ENCODE data around the gene CAPNS1.
"Not testable (repeated sequence)": the region's sequence is repeated elsewhere in the genome, so short reads cannot be mapped to it uniquely, and the experiment has no call there.

Gene CAPNS1

DNA sequence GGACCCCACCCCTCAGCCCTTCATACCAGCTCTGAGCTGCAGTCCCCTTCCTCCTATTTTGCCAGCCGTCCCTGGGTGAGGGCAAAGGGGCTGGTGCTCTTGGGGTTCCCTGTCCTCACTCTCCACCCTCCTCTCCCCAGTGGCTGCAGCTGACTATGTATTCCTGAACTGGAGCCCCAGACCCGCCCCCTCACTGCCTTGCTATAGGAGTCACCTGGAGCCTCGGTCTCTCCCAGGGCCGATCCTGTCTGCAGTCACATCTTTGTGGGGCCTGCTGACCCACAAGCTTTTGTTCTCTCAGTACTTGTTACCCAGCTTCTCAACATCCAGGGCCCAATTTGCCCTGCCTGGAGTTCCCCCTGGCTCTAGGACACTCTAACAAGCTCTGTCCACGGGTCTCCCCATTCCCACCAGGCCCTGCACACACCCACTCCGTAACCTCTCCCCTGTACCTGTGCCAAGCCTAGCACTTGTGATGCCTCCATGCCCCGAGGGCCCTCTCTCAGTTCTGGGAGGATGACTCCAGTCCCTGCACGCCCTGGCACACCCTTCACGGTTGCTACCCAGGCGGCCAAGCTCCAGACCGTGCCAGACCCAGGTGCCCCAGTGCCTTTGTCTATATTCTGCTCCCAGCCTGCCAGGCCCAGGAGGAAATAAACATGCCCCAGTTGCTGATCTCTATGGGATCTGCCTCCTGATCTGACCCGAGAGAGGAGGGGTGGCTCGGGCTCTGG, 10.0 kb downstream of the CAPNS1 start:
- peaks cover 2% of the 10 kb centered on the region for H3K9me3 ChIP-seq (ENCODE audit: low read length)
- no peaks in the 10 kb centered on the region for H3K27me3 ChIP-seq (ENCODE audit: insufficient read depth, low read length)
- H2AFZ ChIP-seq (ENCODE audit: low read depth, low read length), result no peak overlapping the region
- peaks cover 57% of the 10 kb centered on the region for H3K36me3 ChIP-seq (ENCODE audit: insufficient read depth, low read length)
- H3K4me1 ChIP-seq (ENCODE audit: insufficient read depth, low read length), result no peaks in the 10 kb centered on the region
- no peak overlapping the region for H3K4me3 ChIP-seq (ENCODE audit: low read length)

DNA sequence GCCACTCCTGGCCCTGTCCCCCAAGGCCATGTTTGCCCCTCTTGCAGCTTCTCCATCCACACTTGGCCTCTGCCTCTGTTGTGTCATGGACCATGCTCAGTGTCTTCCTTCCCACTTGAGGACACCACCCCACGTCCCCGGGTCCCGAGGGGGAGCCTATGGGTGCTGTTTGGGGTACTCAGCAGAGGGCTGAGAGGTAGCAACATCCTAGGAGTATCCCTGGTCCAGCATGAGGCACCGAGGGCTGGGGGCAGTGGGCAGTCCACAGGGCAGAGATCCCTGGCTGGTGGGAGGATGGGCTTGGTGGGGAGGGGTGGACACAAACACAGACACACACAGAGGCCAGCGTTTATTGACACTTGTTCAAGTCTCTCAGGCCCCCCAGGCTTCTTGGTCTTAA, 10.7 kb downstream of the CAPNS1 start:
- Histone ChIP-seq H3K4me3 (ENCODE audit: low read length) (no peak overlapping the region), H3K36me3 (ENCODE audit: insufficient read depth, low read length) (peaks cover 50% of the 10 kb centered on the region), H3K9me3 (ENCODE audit: low read length) (peaks cover 2% of the 10 kb centered on the region), H3K4me1 (ENCODE audit: insufficient read depth, low read length) (no peaks in the 10 kb centered on the region), H2AFZ (ENCODE audit: low read depth, low read length) (no peak overlapping the region), H3K27me3 (ENCODE audit: insufficient read depth, low read length) (no peaks in the 10 kb centered on the region)

DNA sequence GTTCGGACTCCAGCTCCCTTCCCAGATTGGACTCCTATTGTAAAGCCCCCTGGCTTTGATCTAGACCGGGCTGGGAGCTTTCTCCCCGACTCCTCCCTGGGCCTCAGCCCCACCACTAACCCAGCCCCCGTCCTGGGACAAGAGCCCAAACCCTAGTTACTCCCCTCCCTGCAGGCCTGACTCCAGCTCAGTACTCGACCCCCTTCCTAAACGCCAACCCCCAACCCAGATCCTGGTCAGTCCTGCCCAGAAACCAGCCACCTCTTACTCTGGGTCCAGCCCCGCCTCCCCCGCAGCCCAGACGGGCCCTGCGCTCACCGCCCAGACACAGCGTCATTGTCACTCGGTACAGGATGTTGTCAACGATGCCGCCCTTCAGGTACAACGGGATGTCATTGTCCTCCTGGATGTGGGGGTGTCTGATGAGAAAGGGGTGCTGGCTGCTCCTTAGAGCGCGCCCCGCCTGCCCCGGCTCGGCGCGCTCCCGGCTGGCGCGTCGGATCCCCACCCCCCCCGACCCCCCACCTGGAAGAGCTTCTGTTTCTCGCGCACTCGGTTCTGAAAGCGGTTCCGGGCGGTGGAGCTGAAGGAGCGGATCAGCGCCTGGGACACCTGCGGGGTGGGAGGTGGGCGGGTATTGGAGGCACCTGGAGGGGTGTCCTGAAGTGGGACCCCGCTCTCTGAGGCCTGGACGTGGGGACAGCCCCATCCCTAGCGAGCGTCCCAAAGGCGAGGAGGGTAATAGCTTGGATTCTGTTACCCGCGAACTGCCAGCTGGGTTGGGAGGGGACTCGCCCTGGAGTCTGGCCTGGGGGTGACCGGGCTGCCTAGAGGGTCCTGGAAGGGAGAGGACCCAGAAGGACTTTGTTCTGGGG, 11.5 kb downstream of the CAPNS1 start:
- Histone ChIP-seq H3K4me1 (ENCODE audit: insufficient read depth, low read length) (no peaks in the 10 kb centered on the region), H3K27me3 (ENCODE audit: insufficient read depth, low read length) (no peaks in the 10 kb centered on the region), H2AFZ (ENCODE audit: low read depth, low read length) (no peak overlapping the region), H3K4me3 (ENCODE audit: low read length) (no peak overlapping the region), H3K36me3 (ENCODE audit: insufficient read depth, low read length) (peaks cover 43% of the 10 kb centered on the region), H3K9me3 (ENCODE audit: low read length) (peaks cover 2% of the 10 kb centered on the region)

DNA sequence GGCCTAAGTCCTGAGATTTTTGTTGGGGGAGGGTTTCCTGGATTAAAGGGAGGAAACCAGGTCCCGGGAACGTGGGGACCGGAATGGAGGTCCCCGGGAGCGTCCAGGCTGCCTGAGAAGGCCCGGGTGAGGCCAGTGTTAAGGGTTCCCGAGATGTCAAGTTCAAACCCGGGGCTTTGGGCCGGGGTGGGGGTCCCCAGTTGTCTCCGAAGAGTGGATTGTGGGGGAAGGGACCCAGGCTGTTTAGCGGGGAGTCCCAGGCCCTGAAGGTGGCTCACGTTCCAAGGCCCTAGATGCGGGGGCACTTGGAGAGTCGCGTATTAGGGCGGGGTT, 12.1 kb downstream of the CAPNS1 start:
- H3K4me3 ChIP-seq (ENCODE audit: low read length), result no peak overlapping the region
- H3K27me3 ChIP-seq (ENCODE audit: insufficient read depth, low read length), result no peaks in the 10 kb centered on the region
- H2AFZ ChIP-seq (ENCODE audit: low read depth, low read length), result no peak overlapping the region
- peaks cover 2% of the 10 kb centered on the region for H3K9me3 ChIP-seq (ENCODE audit: low read length)
- no peaks in the 10 kb centered on the region for H3K4me1 ChIP-seq (ENCODE audit: insufficient read depth, low read length)
- peaks cover 38% of the 10 kb centered on the region for H3K36me3 ChIP-seq (ENCODE audit: insufficient read depth, low read length)

DNA sequence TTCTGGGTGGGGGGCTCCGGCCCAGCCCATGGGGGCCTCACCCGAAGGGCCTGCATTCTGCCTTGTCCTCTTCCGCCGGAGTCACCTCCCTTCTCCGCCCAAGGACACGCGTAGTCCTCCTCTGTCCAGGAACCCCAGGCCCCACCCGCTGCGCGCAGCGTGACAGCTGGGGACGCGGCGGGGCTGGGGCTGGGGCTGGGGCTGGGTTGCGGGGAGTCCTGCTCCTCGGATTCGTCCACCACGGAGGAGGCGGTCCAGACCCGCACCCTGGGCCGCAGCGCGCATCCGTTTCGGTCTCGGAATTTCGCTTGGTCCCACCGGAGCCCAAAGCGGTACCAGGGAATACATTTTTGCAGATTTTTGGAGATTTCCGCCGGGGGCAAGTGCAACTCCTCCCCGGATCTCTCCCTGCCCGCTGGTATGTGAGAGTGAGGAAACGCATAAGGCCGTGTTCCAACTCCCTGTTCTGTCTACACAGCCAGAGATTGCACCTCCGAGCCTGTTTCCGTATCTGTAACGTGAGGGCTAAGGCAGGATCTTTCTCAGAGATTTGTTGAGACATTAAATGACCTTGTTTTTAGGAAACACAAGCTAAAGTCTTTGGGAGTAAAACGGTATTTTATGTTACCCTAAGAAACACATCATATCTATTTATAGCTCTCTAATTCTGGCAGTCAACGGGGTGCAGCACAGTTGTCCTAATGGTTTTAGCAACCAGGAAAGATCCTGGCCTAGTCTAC, 12.7 kb downstream of the CAPNS1 start, which contains the start of gene COX7A1:
Gene COX7A1, minus strand, starts transcription at position 96 of the 740 bp plus-strand sequence. Its CDS starts 40 bp downstream, at position 56.
- Histone ChIP-seq H3K36me3 (ENCODE audit: insufficient read depth, low read length) (peaks cover 38% of the 10 kb centered on the region), H3K27me3 (ENCODE audit: insufficient read depth, low read length) (no peaks in the 10 kb centered on the region), H3K9me3 (ENCODE audit: low read length) (peaks cover 2% of the 10 kb centered on the region), H3K4me3 (ENCODE audit: low read length) (no peak within 1 kb of the TSS), H2AFZ (ENCODE audit: low read depth, low read length) (no peak within 1 kb of the TSS), H3K4me1 (ENCODE audit: insufficient read depth, low read length) (no peaks in the 10 kb centered on the region)

DNA sequence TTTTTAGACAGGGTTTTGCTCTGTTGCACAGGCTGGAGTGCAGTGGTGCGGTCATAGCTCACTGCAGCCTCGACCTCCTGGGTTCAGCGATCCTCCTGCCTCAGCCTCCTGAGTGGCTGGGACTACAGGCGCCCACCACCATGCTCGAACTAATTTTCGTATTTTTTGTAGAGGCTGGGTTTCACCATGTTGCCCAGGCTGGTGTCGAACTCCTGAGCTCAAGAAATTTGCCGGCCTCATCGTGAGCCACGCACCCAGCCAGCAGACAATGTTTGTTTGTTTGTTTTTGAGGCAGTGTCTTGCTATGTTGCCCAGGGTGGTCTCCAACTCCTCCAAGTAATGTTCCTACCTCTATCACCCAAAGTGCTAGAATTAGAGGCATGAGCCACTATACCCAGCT, 13.3 kb downstream of the CAPNS1 start:
- H3K36me3 ChIP-seq (ENCODE audit: insufficient read depth, low read length), result peaks cover 33% of the 10 kb centered on the region
- H3K4me3 ChIP-seq (ENCODE audit: low read length), result no peak overlapping the region
- H2AFZ ChIP-seq (ENCODE audit: low read depth, low read length), result no peak overlapping the region
- H3K4me1 ChIP-seq (ENCODE audit: insufficient read depth, low read length), result no peaks in the 10 kb centered on the region
- H3K27me3 ChIP-seq (ENCODE audit: insufficient read depth, low read length), result no peaks in the 10 kb centered on the region
- H3K9me3 ChIP-seq (ENCODE audit: low read length), result peaks cover 2% of the 10 kb centered on the region

DNA sequence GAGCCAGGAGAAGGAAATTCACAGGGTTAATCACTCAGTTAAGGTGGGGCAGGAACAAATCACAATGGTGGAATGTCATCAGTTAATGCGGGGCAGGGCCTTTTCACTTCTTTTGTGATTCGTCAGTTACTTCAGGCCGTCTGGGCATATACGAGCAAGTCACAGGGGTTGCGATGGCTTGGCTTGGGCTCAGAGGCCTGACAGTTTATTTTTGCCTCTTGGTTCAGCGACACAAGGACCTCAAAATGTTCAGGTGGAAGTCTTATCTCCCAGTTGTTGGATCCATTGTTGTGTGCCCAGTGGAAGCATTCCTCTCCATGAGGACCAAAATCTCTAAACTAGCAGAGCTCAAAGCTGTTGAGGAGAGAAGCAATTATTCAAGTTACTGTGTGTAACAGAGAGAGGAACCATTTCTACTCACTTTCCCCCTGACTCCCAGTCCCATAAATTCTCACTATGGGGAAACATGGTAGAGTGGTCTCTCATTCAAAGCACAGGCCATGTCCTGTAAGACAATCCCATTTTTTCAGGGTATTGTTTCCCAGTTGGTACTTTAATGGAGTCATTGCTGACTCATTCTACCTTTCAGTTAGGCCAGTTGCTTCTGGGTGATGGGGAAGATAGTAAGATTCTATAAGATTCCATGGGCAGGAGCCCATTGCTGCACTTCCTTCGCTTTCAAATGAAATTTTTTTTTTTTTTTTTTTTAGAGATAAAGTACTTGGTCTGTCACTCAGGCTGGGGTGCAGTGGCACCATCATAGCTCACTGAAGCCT, 21.1 kb downstream of the CAPNS1 start:
- H3K27me3 ChIP-seq (ENCODE audit: insufficient read depth, low read length), result no peaks in the 10 kb centered on the region
- H2AFZ ChIP-seq (ENCODE audit: low read depth, low read length), result no peak overlapping the region
- H3K9me3 ChIP-seq (ENCODE audit: low read length), result no peaks in the 10 kb centered on the region
- no peak overlapping the region for H3K4me3 ChIP-seq (ENCODE audit: low read length)
- H3K4me1 ChIP-seq (ENCODE audit: insufficient read depth, low read length), result no peaks in the 10 kb centered on the region
- H3K36me3 ChIP-seq (ENCODE audit: insufficient read depth, low read length), result peaks cover 6% of the 10 kb centered on the region

DNA sequence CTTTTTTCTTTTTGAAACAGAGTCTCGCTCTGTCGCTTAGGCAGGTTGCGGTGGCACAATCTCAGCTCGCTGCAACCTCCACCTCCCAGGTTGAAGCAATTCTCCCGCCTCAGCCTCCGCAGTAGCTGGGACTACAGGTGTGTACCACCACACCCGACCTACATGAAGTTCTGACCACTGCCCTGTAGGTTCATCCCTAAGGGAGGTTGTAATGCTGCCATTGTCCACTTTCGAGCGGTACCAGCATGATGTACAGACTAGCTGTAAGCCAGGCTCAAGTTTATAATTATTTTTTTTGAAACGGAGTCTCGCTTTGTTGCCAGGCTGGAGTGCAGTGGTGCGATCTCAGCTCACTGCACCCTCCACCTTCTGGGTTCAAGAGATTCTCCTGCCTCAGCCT, 23.9 kb downstream of the CAPNS1 start:
- H2AFZ ChIP-seq (ENCODE audit: low read depth, low read length), result no peak overlapping the region
- H3K4me3 ChIP-seq (ENCODE audit: low read length), result no peak overlapping the region
- H3K36me3 ChIP-seq (ENCODE audit: insufficient read depth, low read length), result peaks cover 6% of the 10 kb centered on the region
- H3K4me1 ChIP-seq (ENCODE audit: insufficient read depth, low read length), result no peaks in the 10 kb centered on the region
- H3K27me3 ChIP-seq (ENCODE audit: insufficient read depth, low read length), result no peaks in the 10 kb centered on the region
- H3K9me3 ChIP-seq (ENCODE audit: low read length), result no peaks in the 10 kb centered on the region

DNA sequence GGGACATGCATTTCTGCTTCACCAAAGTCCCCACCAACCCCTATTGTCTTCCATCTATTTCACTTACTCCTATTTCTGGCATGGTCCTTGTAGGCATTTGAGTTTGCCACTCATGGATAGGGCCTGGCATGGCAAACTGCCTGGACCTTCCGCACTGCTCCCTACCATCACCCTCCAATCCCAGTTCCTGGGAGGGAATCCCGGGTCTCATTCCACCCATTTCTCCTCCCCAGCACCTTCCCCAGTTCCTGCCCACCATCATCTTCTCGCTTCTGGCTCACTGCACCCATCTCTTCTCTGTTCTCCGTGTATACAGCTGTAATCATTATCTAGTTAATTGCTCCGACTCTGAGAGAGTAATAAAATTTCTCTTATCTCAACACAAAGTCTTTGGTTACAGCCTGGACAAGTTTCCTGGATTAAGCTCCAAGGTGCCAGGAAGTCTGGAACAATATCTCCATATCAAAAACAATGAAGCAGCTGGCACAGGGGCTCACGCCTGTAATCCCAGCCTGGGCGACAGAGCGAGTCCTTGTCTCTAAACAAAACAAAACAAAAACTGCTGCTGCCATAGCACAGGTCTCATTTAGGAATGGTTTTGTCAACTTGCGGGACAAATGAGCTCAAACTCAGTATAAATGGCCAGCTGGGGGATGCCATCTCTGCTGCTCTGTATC, 29.4 kb downstream of the CAPNS1 start:
- Histone ChIP-seq H3K9me3 (ENCODE audit: low read length) (no peaks in the 10 kb centered on the region), H3K4me1 (ENCODE audit: insufficient read depth, low read length) (no peaks in the 10 kb centered on the region), H3K36me3 (ENCODE audit: insufficient read depth, low read length) (no peaks in the 10 kb centered on the region), H2AFZ (ENCODE audit: low read depth, low read length) (no peak overlapping the region), H3K27me3 (ENCODE audit: insufficient read depth, low read length) (no peaks in the 10 kb centered on the region), H3K4me3 (ENCODE audit: low read length) (no peak overlapping the region)

DNA sequence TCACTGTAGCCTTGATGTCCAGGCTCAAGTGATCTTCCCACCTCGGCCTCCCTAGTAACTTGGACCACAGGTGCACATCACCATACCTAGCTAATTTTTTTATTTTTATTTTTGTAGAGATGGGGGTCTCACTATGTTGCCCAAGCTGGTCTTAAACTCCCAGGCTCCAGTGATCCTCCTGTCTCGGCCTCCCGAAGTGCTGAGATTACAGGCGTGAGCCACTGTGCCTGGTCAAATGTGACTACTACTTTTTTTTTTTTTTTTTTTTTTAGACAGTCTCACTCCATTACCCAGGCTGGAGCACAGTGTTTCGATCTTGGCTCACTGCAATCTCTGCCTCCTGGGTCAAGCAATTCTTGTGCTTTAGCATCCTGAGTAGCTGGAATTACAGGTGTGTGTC, 33.0 kb downstream of the CAPNS1 start:
- Histone ChIP-seq H2AFZ (ENCODE audit: low read depth, low read length) (no peak overlapping the region), H3K9me3 (ENCODE audit: low read length) (no peaks in the 10 kb centered on the region), H3K27me3 (ENCODE audit: insufficient read depth, low read length) (no peaks in the 10 kb centered on the region), H3K4me3 (ENCODE audit: low read length) (no peak overlapping the region), H3K4me1 (ENCODE audit: insufficient read depth, low read length) (no peaks in the 10 kb centered on the region), H3K36me3 (ENCODE audit: insufficient read depth, low read length) (no peaks in the 10 kb centered on the region)

DNA sequence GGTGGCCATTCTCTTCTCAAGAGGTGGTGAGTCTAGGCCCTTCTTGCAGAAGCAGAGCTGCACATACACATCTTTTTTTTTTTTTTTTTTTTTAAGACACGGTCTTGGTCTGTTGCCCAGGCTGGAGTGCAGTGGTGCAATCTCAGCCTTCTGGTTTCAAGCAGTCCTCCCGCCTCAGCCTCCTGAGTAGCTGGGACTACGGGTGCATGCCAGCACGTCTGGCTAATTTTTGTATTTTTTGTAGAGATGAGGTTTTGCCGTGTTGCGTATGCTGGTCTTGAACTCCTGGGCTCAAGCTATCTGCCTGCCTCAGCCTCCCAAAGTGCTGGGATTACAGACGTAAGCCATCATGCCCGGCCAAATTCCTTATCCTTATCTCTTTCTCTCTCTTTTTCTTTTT, 34.0 kb downstream of the CAPNS1 start:
- H3K27me3 ChIP-seq (ENCODE audit: insufficient read depth, low read length); H2AFZ ChIP-seq (ENCODE audit: low read depth, low read length); H3K4me1 ChIP-seq (ENCODE audit: insufficient read depth, low read length); H3K4me3 ChIP-seq (ENCODE audit: low read length); H3K9me3 ChIP-seq (ENCODE audit: low read length); H3K36me3 ChIP-seq (ENCODE audit: insufficient read depth, low read length): not testable (repeated sequence)

DNA sequence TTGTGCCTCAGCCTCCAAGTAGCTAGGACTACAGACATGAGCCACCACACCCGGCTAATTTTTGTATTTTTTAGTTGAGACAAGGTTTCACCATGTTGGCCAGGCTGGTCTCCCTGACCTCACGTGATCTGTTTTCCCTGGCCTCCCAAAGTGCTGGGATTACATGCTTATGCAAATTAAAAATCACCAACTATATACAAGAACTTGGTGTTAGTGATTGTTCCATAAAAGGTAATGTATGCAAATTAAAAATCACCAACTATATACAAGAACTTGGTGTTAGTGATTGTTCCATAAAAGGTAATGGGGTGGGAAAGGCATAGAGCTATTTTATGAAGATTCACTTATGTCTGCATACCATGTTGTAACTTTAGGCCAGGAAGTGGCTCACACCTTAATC, 39.2 kb downstream of the CAPNS1 start:
- H3K4me1 ChIP-seq (ENCODE audit: insufficient read depth, low read length); H2AFZ ChIP-seq (ENCODE audit: low read depth, low read length); H3K4me3 ChIP-seq (ENCODE audit: low read length); H3K27me3 ChIP-seq (ENCODE audit: insufficient read depth, low read length); H3K9me3 ChIP-seq (ENCODE audit: low read length): not testable (repeated sequence)
- peaks cover 12% of the 10 kb centered on the region for H3K36me3 ChIP-seq (ENCODE audit: insufficient read depth, low read length)

Data from neuron (in vitro differentiated cells).